ENCODE results near the gene SPSB1.

GRCh38 chr1:9389968-9390367 lies 97.3 kb downstream of the SPSB1 start:
- TF ChIP-seq POLR2A (IDR thresholded peaks at IDR 0.05; ENCODE audit: low read depth, low read length) (no peak), TAF1 (IDR thresholded peaks at IDR 0.05; ENCODE audit: low read depth, low read length) (no peak)

Measured in GM12891 (cell line).